A172 (cell line): ENCODE results near the gene ATXN1. TPM values are rescaled to one million over a fixed set of nuclear protein-coding genes. Genes with fewer than 3 reads are reported as not detected.
"Not testable (repeated sequence)": the region's sequence is repeated elsewhere in the genome, so short reads cannot be mapped to it uniquely, and the experiment has no call there.

ENCODE experiments used
- DNase-seq: peaks from one replicate; pipeline ENCODE4 v3.0.0-alpha.2; 2015; ENCODE audit warnings: low spot score
- total RNA-seq: library from RNA; depleted of rRNA; stranded (reverse); fragments of >200 nt; shearing (Covaris generic); gene quantifications from 2 replicates; pipeline ENCODE4 v1.2.3, GENCODE V29; 2014

Gene ATXN1
- total RNA-seq, 1 experiment from 2014 or later: 12.4 TPM

DNA sequence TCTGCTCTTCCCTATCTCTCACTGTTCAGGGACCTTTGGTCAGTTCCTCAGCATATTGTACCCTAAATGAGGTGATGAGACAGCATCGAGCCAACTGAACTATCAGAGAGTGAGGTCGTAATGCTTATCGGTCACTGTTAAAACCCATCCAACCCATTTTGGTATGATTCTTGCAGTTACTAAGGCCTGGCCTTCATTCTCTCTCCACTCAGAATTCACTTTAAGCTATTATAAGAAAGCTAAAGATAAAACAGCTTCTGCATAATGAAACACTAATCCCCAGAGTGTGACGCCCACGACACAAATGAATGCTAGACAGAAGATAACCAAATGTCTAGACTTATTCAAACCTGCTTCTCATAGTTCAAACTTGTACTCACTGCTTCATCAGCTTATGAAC is 347.1 kb downstream of the ATXN1 start:
- DNase-seq: no peak

GRCh38 chr6:16413399-16413798 is 347.9 kb downstream of the ATXN1 start:
- no peak for DNase-seq

- no peak for DNase-seq
These were observed 348.3 kb downstream of the ATXN1 start for GRCh38 chr6:16412982-16413381.

- no peak for DNase-seq
These were observed 349.1 kb downstream of the ATXN1 start for GRCh38 chr6:16412171-16412570.

DNA sequence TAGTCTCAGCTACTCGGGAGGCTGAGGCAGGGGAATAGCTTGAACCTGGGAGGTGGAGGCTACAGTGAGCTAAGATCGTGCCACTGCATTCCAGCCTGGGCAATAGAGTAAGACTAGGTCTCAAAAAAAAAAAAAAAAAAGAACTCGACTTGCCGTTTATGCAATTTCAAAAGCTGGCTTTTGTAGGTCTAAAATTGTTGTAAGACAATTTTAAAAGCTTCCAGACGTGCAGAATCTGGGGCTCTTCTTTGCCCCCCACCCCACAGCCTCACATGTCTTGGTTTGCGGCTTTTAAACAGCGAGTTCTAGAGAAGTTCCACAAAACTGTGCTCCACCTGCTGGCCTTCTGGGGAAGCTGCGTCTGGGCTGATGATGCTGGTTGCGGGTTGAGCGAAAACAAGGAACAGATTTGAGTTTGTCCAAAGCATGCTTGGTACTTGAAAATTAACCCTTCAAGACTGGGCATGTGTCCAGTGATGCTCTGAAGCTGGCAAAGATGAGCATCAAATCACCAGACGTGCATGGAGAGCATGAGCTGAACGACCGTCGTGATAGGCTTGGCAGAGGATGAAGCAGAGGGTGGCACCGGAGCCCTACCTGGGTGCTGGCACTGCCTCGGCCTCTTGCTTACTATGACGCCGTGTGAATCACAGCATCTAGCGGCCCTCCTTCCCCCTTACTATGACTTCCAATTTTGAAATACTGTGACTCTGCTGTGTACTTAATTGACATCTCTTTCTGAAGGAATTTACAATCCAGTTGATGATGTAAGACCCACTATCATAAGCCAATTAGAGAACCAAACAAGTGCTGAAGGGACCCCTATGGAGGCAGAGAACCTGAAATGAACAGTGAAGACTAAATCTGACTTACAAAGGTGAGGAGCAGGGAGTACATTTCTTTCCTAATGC is 351.5 kb downstream of the ATXN1 start:
- peak; percentile 63 for DNase-seq

DNA sequence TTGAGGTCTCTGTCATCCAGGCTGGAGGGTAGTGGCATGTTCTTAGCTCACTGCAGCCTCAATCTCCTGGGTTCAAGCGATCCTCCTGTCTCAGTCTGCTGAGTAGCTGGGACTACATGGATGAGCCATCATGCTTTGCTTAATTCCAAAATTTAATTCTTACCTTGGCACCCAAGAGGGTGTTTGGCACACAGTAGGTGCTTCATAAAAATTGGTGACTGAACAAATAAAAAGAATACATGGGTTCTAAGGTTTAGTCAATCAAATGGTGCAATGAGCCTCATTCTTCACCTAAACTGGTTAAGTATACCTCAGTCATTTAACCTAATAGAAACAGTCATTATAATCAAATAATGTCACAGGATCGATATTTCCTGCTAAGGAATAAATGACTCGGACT is 352.5 kb downstream of the ATXN1 start:
- DNase-seq: no peak

DNA sequence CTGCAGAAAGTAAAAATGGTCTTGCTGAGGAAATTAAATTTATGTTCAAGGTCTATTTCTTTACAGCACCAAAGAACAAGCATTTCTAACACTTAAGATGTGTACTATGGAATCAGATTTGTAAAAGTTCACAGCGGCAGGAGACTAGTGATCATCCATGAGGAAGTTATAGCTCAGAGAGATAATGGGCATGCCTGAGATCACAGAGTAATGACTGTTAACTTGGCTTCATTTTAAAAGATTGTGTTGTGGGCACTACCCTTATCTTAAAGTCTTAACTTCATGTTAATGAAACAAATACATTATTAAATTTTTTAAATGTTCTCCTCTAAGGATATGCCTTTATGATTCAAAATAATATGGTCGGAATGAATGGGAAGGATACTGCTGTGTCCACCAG is 354.3 kb downstream of the ATXN1 start:
- no peak for DNase-seq

- not testable (repeated sequence) for DNase-seq
These were observed 354.7 kb downstream of the ATXN1 start for GRCh38 chr6:16406538-16406937.

DNA sequence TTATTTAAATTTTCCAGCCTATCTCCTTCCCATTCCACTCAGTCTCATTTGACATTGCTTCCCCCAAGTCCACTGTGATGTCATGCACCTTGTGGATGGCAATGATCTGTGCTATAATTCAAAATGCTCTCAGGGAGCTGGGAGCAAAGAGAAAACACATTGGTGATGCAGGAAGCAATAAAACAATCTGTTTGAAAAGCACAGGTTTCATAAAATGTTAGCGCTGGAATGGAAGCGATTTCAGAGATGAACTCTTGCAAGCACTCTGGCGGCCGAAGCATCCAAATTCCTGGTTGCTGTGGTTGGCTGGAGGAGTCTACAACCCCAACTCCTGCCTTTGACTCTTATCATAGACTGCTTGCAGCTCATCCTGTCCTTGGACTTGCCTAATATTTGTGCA is 355.9 kb downstream of the ATXN1 start:
- DNase-seq: no peak

GRCh38 chr6:16404456-16404855 is 356.8 kb downstream of the ATXN1 start:
- DNase-seq: no peak

- DNase-seq: no peak
These were observed 357.4 kb downstream of the ATXN1 start for GRCh38 chr6:16403831-16404230.

- DNase-seq: no peak
These were observed 358.7 kb downstream of the ATXN1 start for GRCh38 chr6:16402581-16402900.

DNA sequence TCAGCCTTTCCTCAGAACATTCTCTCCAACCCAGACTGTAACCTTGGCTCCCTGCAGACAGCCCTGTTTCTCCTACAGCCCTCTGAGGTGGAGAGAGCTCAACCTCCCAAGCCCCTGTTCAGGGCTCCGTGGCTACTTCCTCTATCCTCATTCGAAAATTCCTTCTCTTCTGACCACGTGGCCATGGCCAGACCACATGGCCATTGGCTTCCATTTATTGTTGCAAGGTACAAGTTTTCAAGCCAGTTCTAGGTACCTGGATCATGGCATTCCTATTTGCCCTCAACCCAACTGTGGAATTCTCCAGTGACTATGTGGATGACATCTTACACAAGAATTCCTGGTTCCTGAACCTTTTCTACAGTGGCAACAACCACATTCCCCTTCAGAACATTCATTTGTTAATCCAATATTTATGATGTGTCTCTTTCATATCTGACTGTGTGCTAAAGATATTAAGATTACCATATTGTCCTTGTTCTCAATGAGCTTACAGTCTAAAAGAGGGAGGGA is 361.0 kb downstream of the ATXN1 start:
- no peak for DNase-seq

DNA sequence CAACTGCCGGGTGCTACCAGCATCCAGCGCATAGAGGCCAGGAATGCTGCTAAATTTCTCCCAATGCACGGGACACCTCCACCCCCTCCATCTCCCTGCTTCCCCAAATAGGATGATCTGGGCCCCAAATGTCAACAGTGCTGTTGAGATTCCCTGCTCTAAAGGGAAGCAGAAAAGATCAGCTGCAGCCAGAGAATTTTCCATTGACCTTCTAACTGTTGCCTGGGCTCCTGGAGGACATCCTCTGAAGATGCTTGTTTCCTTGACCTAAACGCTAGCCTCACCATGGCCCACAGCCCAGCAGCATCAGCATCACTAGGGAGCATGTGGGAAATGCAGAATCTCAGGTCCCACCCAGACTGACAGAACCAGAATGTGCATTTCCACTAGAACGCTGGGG is 361.6 kb downstream of the ATXN1 start:
- no peak for DNase-seq

DNA sequence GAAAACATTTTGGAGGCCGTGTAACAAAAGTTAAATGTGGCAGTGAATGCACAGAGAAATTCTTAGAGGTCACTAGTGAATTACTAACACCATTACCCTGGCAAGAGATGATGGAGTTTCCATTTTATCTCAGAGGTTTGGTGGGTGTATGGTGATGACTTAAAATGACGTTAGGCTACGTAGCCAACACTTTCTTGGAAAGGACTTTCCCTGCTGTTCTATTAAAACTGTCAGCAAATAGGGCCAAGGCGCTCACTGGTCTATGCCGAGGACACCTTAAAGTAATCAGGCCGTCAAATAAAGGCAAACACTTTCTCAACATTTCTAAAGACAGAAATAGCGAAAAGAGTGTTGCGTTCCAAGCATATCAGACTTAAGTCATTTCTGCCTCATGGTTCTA is 362.1 kb downstream of the ATXN1 start:
- DNase-seq: no peak

- peak; percentile 7 for DNase-seq
These were observed 362.7 kb downstream of the ATXN1 start for GRCh38 chr6:16398587-16398986.

DNA sequence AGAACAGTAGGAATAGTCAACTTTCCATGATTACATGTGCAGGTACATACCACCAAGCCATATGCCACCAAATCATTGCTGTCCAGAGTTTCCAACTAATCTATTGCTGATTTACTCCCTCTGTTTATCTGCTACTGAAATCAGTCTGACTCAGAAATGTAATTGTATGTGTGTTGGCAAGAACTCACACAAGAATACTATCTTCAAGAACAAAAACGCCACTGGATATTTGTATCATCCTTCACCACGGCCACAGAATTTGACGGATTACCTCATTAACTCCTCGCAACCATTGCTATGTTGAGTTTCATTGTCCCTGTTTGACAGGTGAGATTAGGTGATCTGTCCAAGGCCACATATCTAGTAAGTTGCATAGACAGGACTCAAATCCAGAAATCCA is 363.6 kb downstream of the ATXN1 start:
- DNase-seq: peak; percentile 29

DNA sequence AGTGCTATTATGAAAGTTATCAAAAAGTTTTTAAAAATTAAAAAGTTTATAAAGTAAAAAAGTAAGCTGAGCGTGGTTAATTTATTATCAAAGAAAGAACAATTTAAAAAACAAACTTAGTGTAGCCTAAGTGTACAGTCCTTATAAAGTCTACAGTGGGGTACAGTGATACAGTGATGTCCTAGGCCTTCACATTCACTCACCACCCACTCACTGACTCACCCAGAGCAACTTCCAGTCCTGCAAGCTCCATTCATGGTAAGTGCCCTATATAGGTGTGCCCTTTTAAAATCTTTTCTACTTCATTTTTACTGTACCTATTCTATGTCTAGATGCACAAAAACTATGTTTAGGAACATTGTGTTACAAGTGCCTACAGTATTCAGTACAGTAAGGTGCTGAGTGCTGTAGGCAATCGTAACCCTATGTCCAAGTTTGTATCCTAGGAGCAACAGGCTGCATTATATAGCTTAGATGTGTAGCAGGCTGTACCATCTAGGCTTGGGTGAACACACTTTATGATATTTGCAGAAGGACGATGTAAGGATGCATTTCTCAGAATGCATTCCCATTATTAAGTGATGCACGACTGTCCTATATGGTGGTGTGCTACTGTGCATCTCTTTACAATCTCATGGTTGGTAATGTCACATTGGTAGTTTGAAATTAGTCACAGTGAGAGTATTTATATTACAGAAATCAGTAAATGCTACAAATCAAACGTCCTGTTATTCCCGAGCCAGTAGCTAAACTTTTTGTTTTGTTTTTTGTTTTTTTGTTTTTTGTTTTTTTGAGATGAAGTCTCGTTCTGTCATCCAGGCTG is 364.6 kb downstream of the ATXN1 start:
- no peak for DNase-seq

DNA sequence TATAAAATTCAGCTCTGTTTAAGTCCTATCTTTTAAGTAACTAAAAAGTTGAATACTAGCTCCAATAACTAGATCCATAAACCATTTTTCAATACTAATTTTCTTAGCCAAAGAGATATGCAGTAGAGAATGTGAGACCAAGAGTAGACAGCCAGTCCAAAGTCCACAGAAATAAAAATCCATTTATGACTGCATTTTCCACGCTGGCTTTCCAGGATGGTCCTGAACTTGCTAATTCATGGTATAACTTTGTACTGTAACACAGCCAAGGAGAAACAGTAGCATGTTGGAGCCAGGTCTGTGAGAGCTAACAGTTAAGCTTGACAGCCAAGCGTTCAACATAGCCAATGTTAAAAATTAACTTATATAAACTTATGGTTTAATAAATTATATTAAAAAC is 366.6 kb downstream of the ATXN1 start:
- no peak for DNase-seq

GRCh38 chr6:16393326-16393725 is 367.9 kb downstream of the ATXN1 start:
- no peak for DNase-seq

GRCh38 chr6:16392010-16392409 is 369.2 kb downstream of the ATXN1 start:
- DNase-seq: no peak

DNA sequence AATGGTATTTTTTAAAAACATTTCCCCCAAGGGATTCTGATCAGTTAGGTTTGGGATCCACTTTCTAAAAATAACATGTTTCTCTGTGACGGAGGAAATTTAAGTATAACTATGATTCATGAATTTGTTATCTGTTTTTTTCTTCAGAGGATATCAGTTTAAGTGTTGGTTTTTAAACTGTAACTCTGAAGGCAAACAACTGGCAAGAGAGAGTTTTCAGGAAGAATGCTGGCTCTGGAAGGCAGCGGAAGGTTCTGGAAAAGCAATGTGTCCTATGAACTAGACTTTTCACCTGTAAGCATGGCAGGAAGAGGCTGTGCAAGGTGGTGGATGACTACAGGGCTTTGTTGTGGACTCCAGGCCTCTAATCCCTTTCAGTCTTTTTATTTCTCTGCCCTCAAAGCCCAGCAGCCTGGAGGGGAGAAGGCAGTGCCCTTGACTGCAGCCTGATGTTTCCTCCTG is 369.8 kb downstream of the ATXN1 start:
- peak; percentile 11 for DNase-seq
